GM18502 (cell line): ENCODE measurements around the gene TMEM191C.
"Not testable (repeated sequence)": the region's sequence is repeated elsewhere in the genome, so short reads cannot be mapped to it uniquely, and the experiment has no call there.

Source experiments
- ATAC-seq: cut with Tn5 transposase; IDR thresholded peaks from one replicate; pipeline ENCODE4 v1.9.1; 2021; ENCODE audit warnings: mild to moderate bottlenecking; ENCODE audit not compliant: unreplicated experiment, poor library complexity

The TMEM191C gene

DNA sequence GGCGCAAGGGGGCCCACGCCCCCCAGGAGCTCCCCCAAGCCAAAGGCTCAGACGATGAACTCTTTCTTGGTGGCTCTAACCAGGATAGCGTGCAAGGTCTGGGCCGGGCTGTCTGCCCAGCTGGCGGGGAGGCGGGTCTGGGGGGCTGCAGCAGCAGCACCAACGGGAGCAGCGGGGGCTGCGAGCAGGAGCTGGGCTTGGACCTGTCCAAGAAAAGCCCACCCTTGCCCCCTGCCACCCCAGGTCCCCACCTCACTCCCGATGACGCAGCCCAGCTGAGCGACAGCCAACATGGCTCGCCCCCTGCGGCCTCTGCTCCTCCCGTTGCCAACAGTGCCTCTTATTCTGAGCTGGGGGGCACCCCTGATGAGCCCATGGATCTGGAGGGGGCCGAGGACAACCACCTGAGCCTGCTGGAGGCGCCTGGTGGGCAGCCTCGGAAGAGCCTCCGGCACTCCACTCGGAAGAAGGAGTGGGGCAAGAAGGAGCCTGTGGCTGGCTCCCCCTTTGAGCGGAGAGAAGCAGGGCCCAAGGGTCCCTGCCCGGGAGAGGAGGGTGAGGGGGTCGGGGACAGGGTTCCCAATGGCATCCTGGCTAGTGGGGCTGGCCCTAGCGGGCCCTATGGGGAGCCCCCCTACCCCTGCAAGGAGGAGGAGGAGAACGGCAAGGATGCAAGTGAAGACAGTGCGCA is 21.6 kb upstream of the TMEM191C start:
- no peak for ATAC-seq

DNA sequence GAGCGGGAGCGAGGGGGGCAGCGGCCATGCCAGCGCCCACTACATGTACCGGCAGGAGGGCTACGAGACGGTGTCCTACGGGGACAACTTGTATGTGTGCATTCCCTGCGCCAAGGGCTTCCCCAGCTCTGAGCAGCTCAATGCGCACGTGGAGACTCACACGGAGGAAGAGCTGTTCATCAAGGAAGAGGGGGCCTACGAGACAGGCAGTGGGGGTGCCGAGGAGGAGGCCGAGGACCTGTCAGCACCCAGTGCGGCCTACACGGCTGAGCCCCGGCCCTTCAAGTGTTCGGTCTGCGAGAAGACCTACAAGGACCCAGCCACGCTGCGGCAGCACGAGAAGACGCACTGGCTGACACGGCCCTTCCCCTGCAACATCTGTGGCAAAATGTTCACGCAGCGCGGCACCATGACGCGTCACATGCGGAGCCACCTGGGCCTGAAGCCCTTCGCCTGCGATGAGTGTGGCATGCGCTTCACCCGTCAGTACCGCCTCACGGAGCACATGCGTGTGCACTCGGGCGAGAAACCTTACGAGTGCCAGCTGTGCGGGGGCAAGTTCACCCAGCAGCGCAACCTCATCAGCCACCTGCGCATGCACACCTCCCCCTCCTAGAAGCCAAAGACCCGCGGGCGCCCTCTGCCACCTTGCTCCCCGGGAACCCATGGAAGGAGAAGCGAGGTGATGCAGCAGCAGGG is 20.9 kb upstream of the TMEM191C start:
- ATAC-seq = no peak

DNA sequence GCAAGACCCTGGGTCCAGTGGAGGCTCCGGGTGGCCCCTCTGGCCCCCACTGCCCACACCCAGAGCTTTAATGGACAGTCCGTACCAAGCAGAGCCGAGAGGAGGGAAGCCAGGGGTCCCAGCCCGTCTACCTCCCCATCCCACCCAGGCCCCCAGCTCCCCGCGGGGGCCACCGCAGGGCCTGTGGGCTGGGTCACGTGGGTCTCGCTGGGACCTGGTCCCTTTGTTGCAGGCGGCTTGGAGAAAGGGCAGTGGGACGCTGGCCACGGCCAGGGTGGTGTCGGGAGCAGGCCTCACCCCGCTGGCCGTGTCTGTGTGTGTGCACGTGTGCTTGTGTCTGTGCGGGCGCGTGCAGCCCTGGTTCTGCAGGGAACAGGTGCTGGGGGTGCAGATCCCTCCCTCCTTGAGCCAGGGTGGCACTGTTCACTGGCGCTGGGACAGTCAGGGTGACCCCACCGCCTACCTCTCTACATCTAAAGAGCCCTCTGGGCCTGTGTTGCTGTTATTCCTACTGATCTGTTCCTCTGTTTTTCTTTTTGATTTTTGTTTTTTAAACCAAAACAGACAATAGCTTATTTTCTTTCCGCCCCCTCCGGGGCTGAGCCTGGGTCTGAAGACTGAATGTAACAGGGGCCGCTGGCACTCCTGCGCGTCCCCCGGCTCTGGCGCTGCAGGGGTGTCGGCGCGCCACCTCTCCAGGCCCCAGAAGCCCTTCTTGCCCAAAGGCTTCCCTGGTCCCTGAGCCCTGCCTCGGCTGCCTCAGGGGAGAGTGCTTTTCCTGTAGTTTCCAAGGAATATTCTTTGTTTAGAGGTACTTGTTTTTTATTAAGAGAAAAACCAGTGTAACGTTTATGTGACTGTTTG is 20.1 kb upstream of the TMEM191C start:
- no peak for ATAC-seq

DNA sequence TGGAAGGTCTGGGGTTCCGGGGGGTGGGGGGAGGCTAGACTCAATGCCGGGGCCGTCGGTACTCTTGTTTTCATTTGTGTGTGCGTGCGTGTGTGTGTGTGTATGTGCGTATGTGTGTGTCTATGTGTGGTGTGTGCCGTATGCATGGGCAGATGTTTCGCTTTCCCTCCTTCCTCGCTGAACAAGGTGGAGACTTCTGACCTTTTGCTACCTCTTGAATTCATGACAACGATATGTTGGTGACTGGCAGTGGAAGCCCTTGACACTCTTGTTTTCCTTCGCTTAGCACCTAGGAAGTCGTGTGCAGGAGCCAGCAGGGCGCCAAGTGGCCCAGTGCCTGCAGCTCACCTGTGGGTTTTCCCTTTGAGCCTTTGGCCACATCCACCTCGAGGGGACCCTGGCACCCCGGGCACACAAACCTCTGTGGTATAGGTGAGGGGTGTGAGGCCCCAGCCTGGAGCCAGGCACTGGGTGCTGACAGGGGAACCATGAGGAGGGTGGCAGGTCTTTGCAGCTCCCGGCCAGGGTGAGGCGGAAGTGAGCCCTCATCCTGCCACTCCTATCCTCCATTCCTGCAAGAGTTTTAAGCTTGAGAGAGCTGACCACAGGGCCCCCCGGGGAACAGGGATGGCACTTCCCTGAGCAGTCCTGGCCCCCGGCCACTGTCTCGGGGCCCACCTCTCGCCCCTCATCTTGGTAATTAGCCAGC is 19.3 kb upstream of the TMEM191C start:
- ATAC-seq = no peak

DNA sequence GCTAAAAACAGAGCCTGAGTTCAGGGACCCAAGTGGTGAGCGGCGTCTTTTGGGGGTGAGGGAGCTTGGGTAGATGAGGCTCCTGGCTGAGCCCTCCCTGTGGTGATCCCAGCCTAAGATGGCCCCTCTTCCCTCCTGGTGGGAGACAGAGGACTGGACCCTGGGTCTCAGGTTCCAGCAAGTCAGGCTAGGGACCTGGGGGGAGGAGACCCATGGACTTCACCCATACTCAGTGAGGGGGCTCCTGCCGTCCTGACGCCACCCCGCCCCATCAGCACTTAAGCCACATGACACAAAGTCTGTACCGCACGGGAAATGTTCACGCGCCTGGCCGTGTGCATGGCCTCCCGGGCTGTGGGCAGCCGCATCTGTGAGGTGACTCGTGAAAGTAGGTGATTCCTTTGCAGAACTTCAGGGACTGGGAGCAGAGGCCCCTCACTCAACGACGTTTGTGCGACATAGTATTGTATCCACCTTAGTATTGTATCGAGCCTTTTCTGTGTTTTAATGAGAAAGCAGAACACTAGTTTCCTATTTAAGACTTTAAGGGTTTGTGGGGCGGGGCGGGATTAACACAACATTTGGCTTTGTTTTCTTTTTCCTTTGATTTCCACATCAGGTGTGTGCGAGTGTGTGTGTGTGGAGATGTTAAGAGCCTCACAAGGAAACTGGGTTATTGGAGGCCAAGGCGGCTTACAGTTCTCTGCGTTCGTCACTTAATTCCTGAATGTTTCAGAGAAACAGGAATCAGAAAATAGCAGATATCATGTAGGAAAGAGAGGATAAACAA is 18.4 kb upstream of the TMEM191C start:
- ATAC-seq = no peak

DNA sequence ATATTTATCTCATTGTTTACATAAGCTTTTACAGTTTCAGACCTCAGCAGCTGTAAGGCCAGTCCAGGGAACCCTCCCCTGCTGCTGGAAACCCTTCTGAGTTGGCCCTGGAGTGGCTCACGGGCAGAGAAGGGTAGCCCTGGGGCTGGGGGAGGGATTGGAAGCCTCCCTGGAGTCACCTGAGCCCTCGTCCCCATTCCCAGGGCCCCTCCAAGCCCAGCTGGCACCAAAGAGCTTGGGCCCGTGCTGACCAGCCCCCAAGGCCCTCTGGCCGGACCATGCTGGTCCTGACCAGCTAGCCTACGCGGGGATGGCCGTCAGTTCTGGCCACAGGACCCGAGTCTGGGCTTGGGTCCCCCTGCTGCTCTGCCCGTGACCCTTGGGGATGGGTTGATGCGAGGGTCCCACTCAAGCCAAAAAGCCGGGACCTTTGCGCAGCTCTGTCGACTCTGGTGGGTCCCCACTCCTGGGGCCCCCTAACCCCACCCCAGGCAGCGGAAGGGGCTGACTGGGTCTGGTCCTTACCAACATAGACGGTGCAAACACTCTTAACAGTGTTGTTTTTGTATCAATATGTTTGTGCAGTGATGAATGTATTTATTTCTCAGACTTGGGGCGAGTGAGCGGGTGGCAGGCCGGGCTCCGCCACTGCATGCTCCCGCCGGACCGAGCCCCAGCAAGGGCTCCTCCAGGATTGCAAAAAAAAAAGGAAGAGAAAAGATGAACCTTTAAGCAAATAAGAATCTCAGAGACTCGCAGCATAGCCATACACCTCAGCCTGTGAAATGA is 17.5 kb upstream of the TMEM191C start:
- no peak for ATAC-seq

DNA sequence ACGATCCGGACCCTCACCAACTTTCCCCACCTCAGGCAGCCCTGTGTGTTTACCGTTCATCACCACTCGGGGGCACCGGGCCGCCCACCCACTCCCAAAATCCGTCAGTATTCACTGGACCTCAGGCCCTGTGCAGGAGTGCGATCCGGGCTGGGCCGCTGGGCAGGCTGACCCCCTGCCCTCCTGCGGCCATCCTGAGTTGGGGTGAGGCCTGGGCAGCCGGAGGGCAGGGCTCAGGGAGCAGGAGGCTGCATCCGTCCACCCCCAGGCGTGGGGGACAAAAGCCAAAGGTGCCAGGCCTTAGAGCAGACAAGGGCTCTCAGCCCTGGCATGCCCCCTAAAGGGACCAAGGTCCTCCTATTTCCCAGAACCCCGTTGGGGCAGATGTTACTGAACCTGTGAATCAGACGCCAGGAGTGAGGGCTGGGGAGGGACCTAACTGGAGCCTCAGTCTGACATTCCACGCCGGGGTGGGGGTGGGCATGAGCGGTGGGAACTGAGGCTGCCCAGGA is 16.8 kb upstream of the TMEM191C start:
- no peak for ATAC-seq

DNA sequence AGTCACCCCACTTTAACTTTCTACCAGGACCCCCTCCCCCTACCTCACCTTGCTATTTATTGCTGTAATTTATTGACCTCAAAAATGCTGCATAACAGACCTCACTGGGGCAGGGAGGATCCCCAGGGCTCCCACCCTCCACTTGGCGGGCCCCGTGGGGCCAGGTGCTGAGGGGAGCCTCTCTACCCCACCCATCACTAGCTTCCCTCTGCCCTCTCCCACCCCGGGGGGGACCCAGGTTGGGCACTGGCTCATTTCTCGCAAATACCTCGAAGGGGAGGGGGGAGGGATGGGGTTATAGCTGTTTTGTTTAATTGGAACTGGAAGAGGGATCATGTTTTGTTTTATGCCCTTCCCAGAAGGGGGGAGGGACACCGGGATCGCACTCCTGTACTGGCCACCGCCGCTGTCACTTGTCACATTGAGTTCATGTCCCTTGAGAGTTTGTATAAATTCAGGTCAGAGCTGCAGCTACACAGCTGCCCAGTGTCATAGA is 16.3 kb upstream of the TMEM191C start:
- ATAC-seq = no peak

DNA sequence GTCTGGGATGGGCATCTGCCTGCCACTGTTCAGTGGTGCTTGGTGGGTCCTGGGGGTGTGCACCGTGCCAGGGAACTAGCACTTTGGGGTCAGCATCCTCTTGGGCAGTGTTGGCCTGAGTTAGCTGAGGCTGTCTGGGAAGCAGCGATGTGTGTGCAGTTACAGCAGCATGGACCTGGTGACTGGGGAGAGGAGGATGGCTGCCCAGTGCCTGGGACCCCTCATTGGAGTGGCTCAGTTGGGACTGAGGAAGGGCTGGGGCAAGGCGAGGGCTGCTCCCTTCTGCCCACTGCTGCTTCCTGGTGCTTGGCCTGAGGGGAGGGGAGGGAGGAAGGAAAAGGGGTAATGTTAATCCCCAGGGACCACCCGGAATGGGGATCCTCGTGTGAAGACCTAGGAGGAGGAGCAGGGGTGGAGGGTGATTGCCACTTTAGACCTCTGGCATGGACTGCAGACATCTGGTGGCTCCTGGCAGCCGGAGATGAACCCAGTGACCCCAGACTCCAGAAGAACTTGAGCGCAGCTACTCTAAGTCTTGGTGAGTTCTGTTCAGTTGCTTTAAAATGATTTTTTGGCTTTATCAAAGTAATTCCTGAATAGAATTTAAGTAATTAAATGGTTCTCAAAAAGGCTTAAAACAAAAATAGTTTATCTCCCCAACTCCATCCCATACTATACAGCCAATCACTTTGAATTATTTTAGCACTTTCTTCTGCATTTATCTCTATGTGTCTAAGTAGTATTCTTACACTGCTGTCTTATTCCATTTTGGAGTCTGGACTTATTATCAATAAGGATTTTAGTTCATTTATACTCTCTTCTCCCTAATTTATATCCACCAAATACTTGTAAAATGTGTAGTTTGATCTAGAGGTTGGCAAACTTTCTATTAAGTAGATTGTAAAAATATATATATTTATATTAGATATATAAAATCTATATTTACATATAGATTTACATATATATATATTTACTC is 15.4 kb upstream of the TMEM191C start:
- no peak for ATAC-seq

DNA sequence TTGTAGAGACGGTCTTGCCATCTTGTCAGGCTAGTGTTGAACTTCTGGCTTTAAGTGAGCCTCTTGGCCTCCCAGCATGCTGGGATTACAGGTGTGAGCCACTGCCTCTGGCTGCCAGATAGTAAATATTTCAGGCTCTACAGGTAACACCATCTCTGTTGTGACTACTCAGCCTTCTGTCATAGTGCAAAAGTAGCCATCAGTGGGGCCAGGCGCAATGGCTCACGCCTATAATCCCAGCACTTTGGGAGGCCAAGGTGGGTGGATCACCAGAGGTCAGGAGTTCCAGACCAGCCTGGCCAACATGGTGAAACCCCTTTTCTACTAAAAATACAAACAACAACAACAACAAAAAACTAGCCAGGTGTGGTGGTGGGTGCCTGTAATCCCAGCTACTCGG is 14.5 kb upstream of the TMEM191C start:
- ATAC-seq = not testable (repeated sequence)

DNA sequence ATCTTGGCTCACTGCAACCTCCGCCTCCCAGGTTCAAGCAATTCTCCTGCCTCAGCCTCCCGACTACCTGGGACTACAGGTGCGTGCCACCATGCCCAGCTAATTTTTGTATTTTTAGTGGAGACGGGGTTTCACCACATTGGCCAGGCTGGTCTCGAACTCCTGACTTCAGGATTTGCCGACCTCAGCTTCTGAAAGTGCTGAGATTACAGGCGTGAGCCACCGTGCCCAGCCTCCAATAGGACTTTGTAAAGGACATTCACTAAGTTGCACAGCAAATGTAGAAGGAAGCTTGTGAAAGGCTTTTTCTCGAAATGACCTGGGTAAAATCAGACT is 12.2 kb upstream of the TMEM191C start:
- ATAC-seq = not testable (repeated sequence)

DNA sequence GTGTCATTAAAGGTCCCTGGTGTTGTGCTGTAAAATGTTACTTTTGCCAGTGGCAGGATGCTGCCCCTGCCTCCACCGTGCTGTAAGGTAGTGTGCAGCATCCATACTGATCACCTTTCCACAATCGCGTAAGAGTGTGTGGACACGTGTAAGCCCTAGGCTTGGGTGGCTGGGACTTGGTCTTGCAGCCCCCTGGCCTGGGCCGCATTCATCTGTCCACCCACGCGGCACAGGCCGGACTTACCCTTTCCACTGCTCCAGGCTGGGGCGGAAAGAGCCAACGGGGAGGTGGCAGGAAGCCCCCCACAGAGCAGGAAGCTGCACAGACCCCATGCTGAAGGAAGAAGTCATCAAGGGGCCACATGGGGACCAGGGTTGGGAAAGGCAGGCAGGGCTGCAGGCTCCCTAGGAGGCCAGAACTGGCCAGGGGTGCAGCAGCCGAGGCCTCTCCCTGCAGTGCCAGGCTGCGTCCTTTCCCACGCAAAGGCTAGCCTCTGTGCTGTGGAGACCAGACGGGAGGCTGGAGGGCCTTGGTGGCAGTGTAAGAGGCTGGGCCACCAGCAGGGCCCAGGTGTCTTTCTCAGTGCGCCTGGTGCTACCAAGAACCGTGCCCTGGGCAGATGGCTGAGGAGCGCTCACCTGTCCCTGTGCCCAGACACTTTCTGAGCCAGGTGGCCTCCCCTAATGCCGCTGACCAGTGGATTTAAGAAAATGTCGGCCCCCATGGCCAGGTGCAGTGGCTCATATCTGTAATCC is 11.7 kb upstream of the TMEM191C start:
- no peak for ATAC-seq

DNA sequence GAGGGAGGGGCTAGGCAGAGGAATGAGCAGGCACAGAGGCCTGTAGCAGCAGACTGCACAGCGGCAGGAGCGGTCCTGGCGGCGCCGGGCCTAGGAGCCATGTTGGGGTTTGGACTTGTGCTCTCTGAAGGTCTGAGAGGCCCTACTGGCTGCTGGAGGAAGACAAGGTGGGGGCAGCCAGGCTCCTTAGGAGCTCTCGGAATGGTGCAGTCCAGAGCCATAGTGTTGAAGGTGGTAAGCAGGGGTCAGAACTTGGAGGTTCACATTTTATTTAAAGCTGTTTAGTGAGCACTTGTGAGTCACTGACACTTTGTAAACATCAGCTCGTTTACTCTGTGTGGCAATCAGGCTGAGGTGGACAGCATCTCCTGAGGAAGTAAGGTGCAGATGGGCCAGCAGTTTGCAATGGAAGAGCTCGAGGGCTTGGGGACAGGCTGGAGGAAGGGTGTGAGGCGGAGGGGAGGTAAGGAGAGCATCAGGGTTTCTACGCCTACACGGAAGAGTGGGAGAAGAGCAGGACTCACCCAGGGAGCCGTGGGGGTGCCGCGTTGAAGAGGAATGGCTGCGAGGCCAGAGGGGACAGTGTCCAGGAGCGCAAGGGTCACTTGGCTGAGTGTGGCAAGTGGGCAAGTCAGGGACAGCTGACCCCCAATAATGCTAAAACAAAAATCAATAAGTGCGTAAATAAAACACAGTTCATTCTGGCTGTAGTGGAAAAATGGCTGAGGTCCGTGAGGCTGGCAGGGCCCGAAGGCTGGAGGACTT is 10.0 kb upstream of the TMEM191C start:
- no peak for ATAC-seq

DNA sequence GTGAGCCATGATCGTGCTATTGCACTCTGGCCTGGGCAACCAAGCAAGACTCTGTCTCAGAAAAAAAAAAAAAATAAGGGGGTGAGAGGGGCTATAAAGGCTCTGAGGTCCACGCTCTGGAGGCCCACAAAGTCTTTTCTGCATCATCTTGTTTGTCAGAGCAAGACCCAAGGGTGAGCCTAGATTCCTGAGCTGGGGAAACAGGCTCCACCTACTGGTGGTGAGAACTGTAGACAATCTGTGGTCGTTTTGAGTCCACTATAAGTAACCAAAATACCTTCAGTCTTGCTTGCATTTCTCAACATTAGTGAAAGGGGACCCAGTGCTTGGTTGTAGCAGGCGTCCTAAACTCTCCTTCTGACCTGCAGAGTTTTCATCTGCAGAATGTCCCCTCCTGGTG is 4.5 kb upstream of the TMEM191C start:
- ATAC-seq = not testable (repeated sequence)

DNA sequence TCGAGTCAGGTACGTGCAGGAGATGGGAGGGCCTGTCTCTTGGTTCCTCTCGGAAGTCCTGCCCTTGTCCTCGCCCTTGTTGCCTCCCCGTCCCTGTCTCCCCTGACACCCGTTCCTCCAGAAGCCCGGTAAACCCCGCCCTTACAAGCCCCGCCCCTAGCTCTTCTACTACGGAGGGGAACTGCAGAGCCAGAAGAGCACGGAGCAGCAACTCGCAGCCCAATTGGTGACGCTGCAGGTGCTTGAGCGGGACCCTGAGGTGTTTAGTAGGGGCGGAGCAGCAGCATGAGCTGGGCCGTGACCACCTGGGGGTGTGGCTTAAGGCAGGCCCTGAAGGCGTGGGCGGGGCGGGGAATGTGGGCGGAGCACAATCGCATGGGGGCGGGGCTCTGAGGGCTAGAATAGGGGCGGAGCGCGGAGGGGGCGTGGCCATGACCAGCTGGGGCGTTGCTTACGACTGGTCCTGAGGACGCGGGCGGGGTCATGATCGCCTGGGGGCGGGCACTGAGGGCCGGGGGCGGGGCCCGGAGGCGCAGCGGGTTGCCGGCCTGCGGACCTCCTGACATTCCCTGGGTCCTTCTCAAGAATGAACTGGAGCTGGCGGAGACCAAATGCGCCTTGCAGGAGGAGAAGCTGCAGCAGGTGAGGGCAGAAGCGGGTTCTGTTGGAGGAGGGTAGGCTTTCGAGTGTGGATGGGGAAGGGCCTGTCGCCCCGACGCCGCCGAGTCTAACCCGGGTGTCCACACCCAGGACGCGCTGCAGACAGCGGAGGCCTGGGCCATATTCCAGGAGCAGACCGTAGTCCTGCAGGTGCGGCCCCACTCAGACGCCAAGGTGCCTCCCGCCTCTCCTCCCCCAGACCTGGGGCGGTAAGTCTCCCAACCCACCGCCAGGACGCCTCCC is 1.3 kb downstream of the TMEM191C start:
- ATAC-seq = peak; percentile 84
